IPS DF 19.7 (cell line): ENCODE results near the gene NTRK2.

ENCODE experiments used
- DNase-seq: peaks from one replicate; pipeline ENCODE4 v3.0.0-alpha.2; 2013; ENCODE audit warnings: low read depth, low spot score

The NTRK2 gene

GRCh38 chr9:84780385-84780784, 110.9 kb downstream of the NTRK2 start:
- no peak for DNase-seq

DNA sequence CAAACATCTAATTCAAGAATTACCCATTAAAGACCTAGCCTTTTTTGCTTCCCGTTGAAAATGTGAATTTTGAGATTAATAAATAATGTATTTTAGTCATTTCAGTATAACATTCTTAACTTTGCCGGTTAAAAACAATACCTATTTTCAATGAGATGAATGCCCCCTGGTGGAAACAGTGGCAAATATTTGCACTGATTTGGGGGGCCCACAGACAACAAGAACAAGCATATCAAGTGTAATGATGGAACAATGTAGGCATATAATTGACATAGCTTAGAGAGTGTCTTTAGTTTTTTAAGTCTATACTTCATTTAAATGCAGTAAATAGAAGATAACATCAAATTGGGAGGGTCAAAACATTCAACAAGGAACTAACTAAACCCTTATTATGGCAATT, 111.9 kb downstream of the NTRK2 start:
- no peak for DNase-seq

GRCh38 chr9:84781931-84782866, 112.7 kb downstream of the NTRK2 start:
- DNase-seq, result no peak

- peak; percentile 3 for DNase-seq
These were observed 116.4 kb downstream of the NTRK2 start for GRCh38 chr9:84785792-84786547.

DNA sequence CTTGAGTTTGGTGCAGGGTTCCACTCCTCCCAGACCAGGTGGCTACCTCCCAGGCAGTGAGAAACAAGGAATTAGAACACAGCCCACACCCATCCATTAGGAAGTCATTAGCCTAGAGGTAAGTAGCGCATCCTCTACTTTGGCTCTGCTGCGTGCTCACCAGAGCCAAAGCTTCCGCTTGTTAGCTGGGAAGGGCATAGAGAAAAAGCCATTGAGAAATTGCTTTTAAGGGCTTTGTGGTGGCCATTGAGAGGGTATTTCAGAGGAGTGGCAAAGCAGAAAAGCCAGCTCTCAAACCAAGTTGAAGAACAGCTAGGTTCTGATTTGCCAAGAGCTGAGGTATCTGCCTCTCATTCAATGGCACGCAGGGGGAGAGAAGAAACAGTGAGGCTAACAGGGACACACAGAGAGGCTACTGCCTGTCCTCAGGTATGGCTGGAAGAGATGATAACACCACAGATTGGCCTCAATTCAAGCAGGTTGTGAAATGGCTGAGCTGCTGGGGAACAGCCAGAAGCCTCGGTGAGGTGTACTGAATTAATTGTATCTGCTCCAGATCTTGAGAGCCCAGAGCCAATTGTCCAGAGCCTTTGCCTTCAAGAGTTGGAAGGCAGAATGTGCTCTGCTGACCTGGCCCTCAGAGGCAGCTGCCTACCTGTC, 119.4 kb downstream of the NTRK2 start:
- no peak for DNase-seq

DNA sequence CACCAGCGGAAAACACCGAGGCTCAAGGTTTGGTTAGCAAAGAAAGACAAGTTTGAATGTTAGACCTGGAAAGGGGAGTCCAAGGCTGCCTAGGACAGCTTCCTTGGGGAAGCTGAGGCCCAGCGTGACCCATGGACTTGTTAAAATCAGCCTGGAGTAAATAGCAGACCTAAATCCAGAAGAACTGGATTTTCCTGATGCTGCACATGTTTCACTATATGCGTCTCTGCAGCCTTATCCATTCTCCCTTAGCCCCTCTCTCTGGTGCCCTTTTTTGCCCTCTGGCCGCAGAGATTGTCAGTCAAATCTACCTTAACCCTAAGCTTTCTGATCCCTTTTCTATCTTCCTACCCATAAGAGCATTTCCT, 119.9 kb downstream of the NTRK2 start:
- DNase-seq, result no peak

DNA sequence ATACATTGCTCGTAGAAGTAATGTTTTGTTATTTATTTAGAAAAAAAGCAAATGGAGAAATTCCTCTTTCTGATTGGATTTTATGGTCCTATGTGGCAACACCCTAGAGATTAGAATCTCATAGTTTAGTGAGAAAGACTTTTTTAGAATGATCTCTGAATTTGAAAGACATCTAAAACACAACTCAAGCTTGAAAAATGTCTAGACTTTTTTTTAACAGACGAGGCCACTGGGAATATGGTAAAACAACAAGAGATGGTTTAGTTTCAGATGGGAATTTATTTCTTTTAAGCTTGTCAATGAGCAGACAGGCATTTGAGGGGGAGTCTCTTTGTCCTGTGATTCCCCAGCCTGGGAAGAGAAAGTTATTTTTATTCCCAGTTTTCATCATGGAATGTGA, 122.1 kb downstream of the NTRK2 start:
- DNase-seq, result no peak

GRCh38 chr9:84793251-84793650, 123.7 kb downstream of the NTRK2 start:
- DNase-seq, result no peak

DNA sequence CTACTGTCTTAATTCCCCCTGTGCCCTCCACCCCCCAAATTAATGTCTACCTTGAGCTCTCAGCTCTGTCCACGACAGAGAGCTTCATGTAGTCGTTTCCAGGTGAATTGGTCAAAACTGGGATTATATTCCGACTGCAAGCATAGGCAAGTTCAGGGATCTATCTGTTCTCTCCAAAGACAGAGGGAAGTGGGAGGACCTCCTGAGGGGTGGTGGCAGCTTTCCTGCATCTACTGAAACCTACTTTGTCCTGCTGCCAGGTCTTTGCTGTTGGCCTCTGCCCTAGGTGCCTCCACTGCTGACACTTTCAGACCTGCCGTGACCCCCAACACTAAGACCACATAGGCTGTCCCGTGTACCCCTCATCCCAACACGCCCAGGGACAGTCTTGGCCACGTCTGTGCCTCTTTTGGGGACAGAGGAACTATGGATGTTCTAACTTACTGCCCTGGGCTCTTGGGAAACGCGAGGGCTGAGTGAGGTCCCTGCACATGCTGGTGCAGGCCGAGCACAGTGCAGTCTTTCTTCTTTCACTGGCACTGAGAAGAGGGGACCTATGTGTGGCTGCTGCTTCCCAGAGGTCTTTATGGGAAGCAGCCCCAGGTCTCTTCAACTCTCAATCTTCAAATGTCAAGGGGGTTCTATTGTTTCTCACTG, 125.6 kb downstream of the NTRK2 start:
- DNase-seq, result no peak

GRCh38 chr9:84796404-84796803, 126.9 kb downstream of the NTRK2 start:
- no peak for DNase-seq

- DNase-seq, result no peak
These were observed 129.7 kb downstream of the NTRK2 start for GRCh38 chr9:84799251-84799650.

- DNase-seq, result no peak
These were observed 135.6 kb downstream of the NTRK2 start for GRCh38 chr9:84804951-84805694.

DNA sequence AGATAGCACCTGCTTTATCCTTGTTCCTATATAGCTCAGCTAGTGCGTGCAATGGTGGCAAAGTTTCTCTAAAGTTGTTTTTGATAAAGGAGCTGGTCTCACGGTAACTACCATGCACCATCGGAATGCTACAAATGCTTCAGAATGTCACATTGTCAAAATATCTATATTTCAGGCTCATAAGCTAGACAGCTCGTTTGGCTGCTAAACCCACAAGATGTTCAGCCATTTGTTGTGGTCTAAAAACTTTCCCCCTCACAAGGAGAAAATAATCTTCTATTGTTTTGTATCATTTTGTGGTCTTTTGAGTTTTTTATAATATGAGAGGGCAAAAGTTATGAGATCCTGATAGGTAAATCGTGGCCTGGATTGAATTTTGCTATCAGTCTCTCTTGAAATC, 137.9 kb downstream of the NTRK2 start:
- DNase-seq, result no peak

- DNase-seq, result no peak
These were observed 138.4 kb downstream of the NTRK2 start for GRCh38 chr9:84807870-84808390.

DNA sequence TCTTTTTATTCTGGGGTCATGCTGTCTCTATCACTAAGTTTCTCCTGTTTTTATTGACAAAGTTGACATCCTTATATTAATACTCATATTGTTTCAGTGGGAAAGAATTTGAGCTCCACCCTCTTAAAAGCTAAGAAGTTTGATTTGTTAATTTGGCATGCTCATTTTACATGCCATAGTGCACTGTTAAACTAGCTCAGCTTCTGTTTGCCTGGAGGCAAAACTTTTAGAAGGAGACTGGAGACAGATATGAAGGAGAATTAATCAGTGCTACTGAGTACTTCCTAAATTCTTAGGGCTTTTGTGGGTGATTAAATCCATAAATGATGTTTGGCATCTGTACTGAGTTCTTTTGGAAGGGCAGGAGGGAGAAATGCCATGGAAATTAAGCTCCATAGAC, 138.9 kb downstream of the NTRK2 start:
- no peak for DNase-seq

DNA sequence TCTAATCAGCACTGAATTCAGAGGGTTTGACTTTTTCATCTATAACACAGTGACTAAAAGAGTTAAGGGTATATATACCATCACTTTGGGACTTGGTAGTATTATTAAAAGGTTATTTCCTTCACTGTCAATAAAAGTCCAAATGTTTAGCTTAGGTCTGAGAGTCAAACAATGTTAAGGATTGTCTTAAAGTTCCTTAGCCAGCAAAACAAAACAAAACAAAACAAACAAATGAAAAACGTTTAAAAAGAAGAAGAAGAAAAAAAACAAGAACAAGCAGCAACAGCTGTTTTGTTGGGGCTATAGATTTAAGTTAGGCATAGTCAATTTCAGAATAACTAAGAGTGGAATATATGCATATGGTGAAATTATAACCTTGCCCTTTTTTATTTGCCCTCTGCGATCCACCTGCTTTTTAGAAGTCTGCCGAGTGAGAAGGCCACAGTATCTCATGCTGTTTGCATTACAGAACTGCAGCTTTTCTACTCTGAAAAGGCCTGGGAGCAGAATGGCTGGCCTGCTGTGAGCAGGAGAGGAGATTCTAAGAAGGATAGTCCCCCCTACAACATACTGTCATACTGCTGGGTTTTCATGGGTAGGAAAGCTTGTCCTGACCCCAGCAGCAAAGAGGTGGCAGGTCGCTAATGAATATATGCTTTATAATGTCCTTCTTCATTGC, 141.7 kb downstream of the NTRK2 start:
- DNase-seq, result no peak

- DNase-seq, result no peak
These were observed 142.2 kb downstream of the NTRK2 start for GRCh38 chr9:84811751-84812074.

- DNase-seq, result no peak
These were observed 142.8 kb downstream of the NTRK2 start for GRCh38 chr9:84812355-84812754.

- no peak for DNase-seq
These were observed 143.3 kb downstream of the NTRK2 start for GRCh38 chr9:84812847-84813246.

- no peak for DNase-seq
These were observed 146.0 kb downstream of the NTRK2 start for GRCh38 chr9:84815554-84815953.
